Measurements from ENCODE around the gene BNIP5. TPM values are rescaled to one million over a fixed set of nuclear protein-coding genes. Genes with fewer than 3 reads are reported as not detected.

BNIP5 gene
- total and polyA plus RNA-seq, 3 experiments from 2014 or later: not detected

DNA sequence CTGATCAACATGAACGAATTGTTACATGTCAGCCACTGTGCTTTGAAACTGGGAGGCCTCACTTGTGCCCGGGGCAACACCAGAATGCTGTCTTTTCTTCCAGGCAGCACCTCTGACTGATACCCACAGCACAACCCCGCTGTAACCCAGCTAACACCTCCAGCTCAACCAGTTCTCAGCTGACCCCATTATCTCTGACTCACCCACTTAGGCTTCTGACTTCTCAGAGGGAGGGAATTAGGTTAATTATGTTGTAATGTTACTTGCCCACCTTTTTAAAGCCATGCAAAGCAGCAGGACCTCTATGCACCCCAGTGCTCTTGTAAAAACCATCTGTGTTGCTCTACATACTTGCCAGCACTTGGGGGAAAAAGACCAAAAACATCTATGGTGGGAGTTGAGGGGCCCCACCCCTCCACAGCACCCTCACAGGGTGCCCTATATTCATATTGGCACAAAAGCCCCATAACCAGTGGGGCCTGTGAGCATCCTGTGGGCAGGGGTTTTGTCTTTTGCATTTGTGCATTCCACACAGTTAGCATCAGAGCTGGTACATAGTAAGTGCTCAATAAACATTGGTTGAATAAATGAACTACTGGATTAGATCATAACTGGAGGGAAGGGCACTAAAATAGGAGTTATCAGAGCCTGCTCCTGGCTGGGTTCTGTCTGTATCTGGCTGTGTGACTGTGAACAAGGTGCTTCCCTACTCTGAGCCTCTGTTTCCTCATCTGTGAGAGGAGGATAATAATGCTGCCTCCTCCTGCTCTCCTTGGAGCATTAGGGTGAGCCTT, 22.3 kb downstream of the BNIP5 start:
- POLR2A ChIA-PET: no interaction called here
- Mint-ChIP-seq H3K4me1 (peaks cover 0 to 4% (median 2%) of the 10 kb centered on the region in 3 donors), H3K9me3 (no peaks in the 10 kb centered on the region), H3K27ac (peak overlapping the region in 6 of 8 donors; percentile 11 to 87 (median 65)), H3K27me3 (peaks cover 4 to 10% of the 10 kb centered on the region in 2 donors), H3K4me3 (peak overlapping the region in 1 of 7 donors; percentile 5), H3K36me3 (no peaks in the 10 kb centered on the region)
- Histone ChIP-seq H3K27me3 (ENCODE audit: insufficient read depth, low read length, poor library complexity, severe bottlenecking) (no peaks in the 10 kb centered on the region), H3K9me3 (ENCODE audit: low read length) (no peaks in the 10 kb centered on the region), H3K27ac (ENCODE audit: low read depth, low read length) (no peak overlapping the region), H3K4me3 (ENCODE audit: low read length) (no peak overlapping the region), H3K36me3 (ENCODE audit: insufficient read depth, low read length) (no peaks in the 10 kb centered on the region), H3K4me1 (ENCODE audit: insufficient read depth, low read length) (no peaks in the 10 kb centered on the region)
- DNase-seq: peak in 2 of 5 donors; percentile 11 to 15
- CTCF ChIA-PET: interaction anchor here (1.7 kb wide), 1 partner anchor 12 kb away, joined by 3 read pairs; no protein-coding TSS in a partner anchor

GRCh38 chr6:36313649-36313936, 23.1 kb downstream of the BNIP5 start:
- ChIA-PET POLR2A (no interaction called here), CTCF (interaction anchor here (1.7 kb wide), 1 partner anchor 13 kb away, joined by 3 read pairs; no protein-coding TSS in a partner anchor)
- Histone ChIP-seq H3K36me3 (ENCODE audit: insufficient read depth, low read length) (no peaks in the 10 kb centered on the region), H3K27me3 (ENCODE audit: insufficient read depth, low read length, poor library complexity, severe bottlenecking) (no peaks in the 10 kb centered on the region), H3K9me3 (ENCODE audit: low read length) (no peaks in the 10 kb centered on the region), H3K27ac (ENCODE audit: low read depth, low read length) (no peak overlapping the region), H3K4me1 (ENCODE audit: insufficient read depth, low read length) (no peaks in the 10 kb centered on the region), H3K4me3 (ENCODE audit: low read length) (no peak overlapping the region)
- H3K4me3 Mint-ChIP-seq: no peak overlapping the region
- peaks cover 0 to 4% (median 2%) of the 10 kb centered on the region in 3 donors for H3K4me1 Mint-ChIP-seq
- peaks cover 4 to 10% of the 10 kb centered on the region in 2 donors for H3K27me3 Mint-ChIP-seq
- H3K27ac Mint-ChIP-seq: peak overlapping the region in 1 of 8 donors; percentile 56
- no peak for DNase-seq
- H3K9me3 Mint-ChIP-seq: no peaks in the 10 kb centered on the region
- no peaks in the 10 kb centered on the region for H3K36me3 Mint-ChIP-seq

GRCh38 chr6:36312854-36313648, 23.6 kb downstream of the BNIP5 start:
- H3K4me3 Mint-ChIP-seq: no peak overlapping the region
- CTCF ChIA-PET: interaction anchor here (0.9 to 1.7 kb wide), 2 partner anchors 13 to 28 kb away, joined by 3 read pairs; no protein-coding TSS in a partner anchor
- H3K27ac Mint-ChIP-seq: no peak overlapping the region
- no peaks in the 10 kb centered on the region for H3K36me3 ChIP-seq (ENCODE audit: insufficient read depth, low read length)
- H3K4me1 ChIP-seq (ENCODE audit: insufficient read depth, low read length): no peaks in the 10 kb centered on the region
- no peak overlapping the region for H3K27ac ChIP-seq (ENCODE audit: low read depth, low read length)
- H3K9me3 Mint-ChIP-seq: no peaks in the 10 kb centered on the region
- no peak overlapping the region for H3K4me3 ChIP-seq (ENCODE audit: low read length)
- POLR2A ChIA-PET: no interaction called here
- no peaks in the 10 kb centered on the region for H3K27me3 ChIP-seq (ENCODE audit: insufficient read depth, low read length, poor library complexity, severe bottlenecking)
- no peaks in the 10 kb centered on the region for H3K36me3 Mint-ChIP-seq
- H3K4me1 Mint-ChIP-seq: peaks cover 0 to 4% (median 2%) of the 10 kb centered on the region in 3 donors
- peaks cover 4 to 10% of the 10 kb centered on the region in 2 donors for H3K27me3 Mint-ChIP-seq
- no peaks in the 10 kb centered on the region for H3K9me3 ChIP-seq (ENCODE audit: low read length)
- no peak for DNase-seq

- Mint-ChIP-seq H3K27ac (no peak overlapping the region), H3K4me3 (no peak overlapping the region), H3K9me3 (no peaks in the 10 kb centered on the region), H3K27me3 (peaks cover 2 to 11% of the 10 kb centered on the region in 2 donors), H3K4me1 (peaks cover 0 to 4% (median 2%) of the 10 kb centered on the region in 3 donors), H3K36me3 (no peaks in the 10 kb centered on the region)
- DNase-seq: no peak
- H3K4me1 ChIP-seq (ENCODE audit: insufficient read depth, low read length): no peaks in the 10 kb centered on the region
- no peaks in the 10 kb centered on the region for H3K36me3 ChIP-seq (ENCODE audit: insufficient read depth, low read length)
- POLR2A ChIA-PET: interaction anchor here (0.5 kb wide), 1 partner anchor 370 kb away, joined by 3 read pairs; no protein-coding TSS in a partner anchor
- H3K9me3 ChIP-seq (ENCODE audit: low read length): no peaks in the 10 kb centered on the region
- CTCF ChIA-PET: no interaction called here
- no peak overlapping the region for H3K27ac ChIP-seq (ENCODE audit: low read depth, low read length)
- no peak overlapping the region for H3K4me3 ChIP-seq (ENCODE audit: low read length)
- H3K27me3 ChIP-seq (ENCODE audit: insufficient read depth, low read length, poor library complexity, severe bottlenecking): no peaks in the 10 kb centered on the region
Measured at GRCh38 chr6:36309900-36310299, 26.8 kb downstream of the BNIP5 start.

DNA sequence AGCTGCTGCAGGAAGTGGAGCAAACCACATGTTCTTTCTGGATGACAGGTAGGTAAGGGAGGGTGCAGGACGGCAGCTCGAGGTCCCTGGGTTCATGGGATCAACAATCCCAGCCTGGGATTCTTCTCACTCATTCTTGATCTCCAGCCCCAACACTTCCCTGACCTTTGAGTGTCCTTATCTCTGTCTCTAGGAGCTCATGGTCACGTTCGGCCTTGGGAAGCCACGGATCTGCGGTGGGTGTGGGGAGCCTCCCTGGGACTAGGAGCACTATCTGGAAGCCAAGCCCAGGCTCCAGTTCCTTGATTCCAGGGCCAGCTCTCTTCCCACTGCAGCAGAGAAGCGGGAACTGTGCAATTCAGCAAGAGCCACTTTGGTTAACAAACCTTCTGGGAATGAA, 27.5 kb downstream of the BNIP5 start:
- Mint-ChIP-seq H3K4me1 (peaks cover 0 to 3% (median 2%) of the 10 kb centered on the region in 3 donors), H3K27ac (no peak overlapping the region), H3K36me3 (no peaks in the 10 kb centered on the region), H3K9me3 (no peaks in the 10 kb centered on the region), H3K27me3 (peaks cover 2 to 11% of the 10 kb centered on the region in 2 donors), H3K4me3 (no peak overlapping the region)
- H3K9me3 ChIP-seq (ENCODE audit: low read length): no peaks in the 10 kb centered on the region
- no peaks in the 10 kb centered on the region for H3K27me3 ChIP-seq (ENCODE audit: insufficient read depth, low read length, poor library complexity, severe bottlenecking)
- no peak for DNase-seq
- ChIA-PET CTCF (interaction anchor here (1.2 kb wide), 1 partner anchor 51 kb away, joined by 3 read pairs; no protein-coding TSS in a partner anchor), POLR2A (no interaction called here)
- no peak overlapping the region for H3K27ac ChIP-seq (ENCODE audit: low read depth, low read length)
- H3K4me3 ChIP-seq (ENCODE audit: low read length): no peak overlapping the region
- H3K4me1 ChIP-seq (ENCODE audit: insufficient read depth, low read length): no peaks in the 10 kb centered on the region
- H3K36me3 ChIP-seq (ENCODE audit: insufficient read depth, low read length): no peaks in the 10 kb centered on the region

DNA sequence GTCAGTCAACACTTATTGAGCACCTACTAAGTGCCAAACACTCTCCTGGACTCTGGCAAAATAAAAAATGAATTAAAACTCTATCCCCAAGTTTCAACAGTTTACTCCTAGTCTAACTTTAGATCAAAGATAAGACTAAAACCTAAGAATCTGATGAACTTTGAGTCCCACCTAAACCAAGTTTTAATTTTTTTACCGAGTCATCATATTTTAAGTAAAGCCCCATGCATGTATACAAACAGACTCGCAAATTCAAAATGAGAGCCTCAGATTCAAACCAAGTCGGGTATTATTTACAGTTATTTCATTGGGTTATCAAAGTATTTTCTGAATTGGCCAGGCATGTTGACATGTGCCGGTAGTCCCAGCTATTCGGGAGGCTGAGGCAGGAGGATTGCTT, 28.2 kb downstream of the BNIP5 start:
- ChIA-PET POLR2A (no interaction called here), CTCF (interaction anchor here (1.2 kb wide), 1 partner anchor 52 kb away, joined by 3 read pairs; no protein-coding TSS in a partner anchor)
- Histone ChIP-seq H3K4me3 (ENCODE audit: low read length) (no peak overlapping the region), H3K9me3 (ENCODE audit: low read length) (no peaks in the 10 kb centered on the region), H3K36me3 (ENCODE audit: insufficient read depth, low read length) (no peaks in the 10 kb centered on the region), H3K27me3 (ENCODE audit: insufficient read depth, low read length, poor library complexity, severe bottlenecking) (no peaks in the 10 kb centered on the region), H3K27ac (ENCODE audit: low read depth, low read length) (no peak overlapping the region), H3K4me1 (ENCODE audit: insufficient read depth, low read length) (no peaks in the 10 kb centered on the region)
- Mint-ChIP-seq H3K4me3 (no peak overlapping the region), H3K9me3 (no peaks in the 10 kb centered on the region), H3K27ac (no peak overlapping the region), H3K36me3 (no peaks in the 10 kb centered on the region), H3K27me3 (peaks cover 2 to 11% of the 10 kb centered on the region in 2 donors), H3K4me1 (no peaks in the 10 kb centered on the region)
- DNase-seq: no peak

GRCh38 chr6:36306375-36306774, 30.3 kb downstream of the BNIP5 start:
- Histone ChIP-seq H3K36me3 (ENCODE audit: insufficient read depth, low read length) (no peaks in the 10 kb centered on the region), H3K27ac (ENCODE audit: low read depth, low read length) (no peak overlapping the region), H3K9me3 (ENCODE audit: low read length) (no peaks in the 10 kb centered on the region), H3K27me3 (ENCODE audit: insufficient read depth, low read length, poor library complexity, severe bottlenecking) (peaks cover 10% of the 10 kb centered on the region), H3K4me1 (ENCODE audit: insufficient read depth, low read length) (no peaks in the 10 kb centered on the region), H3K4me3 (ENCODE audit: low read length) (no peak overlapping the region)
- H3K27ac Mint-ChIP-seq: no peak overlapping the region
- no peak for DNase-seq
- H3K4me3 Mint-ChIP-seq: no peak overlapping the region
- H3K9me3 Mint-ChIP-seq: no peaks in the 10 kb centered on the region
- peaks cover 5 to 7% (median 7%) of the 10 kb centered on the region in 3 donors for H3K4me1 Mint-ChIP-seq
- ChIA-PET CTCF (interaction anchor here (1.0 to 1.3 kb wide), 3 partner anchors 35 to 399 kb away, joined by 3 to 4 read pairs (median 3); partner anchors contain the start of gene MAPK14), POLR2A (no interaction called here)
- H3K36me3 Mint-ChIP-seq: no peaks in the 10 kb centered on the region
- peaks cover 5 to 22% of the 10 kb centered on the region in 2 donors for H3K27me3 Mint-ChIP-seq

DNA sequence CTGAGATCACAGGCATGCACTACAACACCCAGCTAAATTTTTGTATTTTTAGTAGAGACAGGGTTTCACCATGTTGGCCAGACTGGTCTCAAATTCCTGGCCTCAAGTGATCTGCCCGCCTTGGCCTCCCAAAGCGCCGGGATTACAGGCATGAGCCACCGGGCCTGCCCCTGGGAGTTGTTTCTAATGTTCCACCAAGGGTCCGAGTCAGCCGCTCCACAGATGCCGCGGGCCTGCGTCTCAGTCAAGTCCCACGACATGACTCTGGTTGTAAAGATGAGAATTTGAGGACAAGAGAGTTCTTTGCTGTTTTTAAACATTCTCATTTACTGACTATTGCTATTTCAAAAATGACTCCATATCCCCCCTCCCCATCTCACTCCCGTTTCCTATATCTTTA, 30.8 kb downstream of the BNIP5 start:
- Mint-ChIP-seq H3K4me1 (peaks cover 5 to 7% (median 7%) of the 10 kb centered on the region in 3 donors), H3K9me3 (no peaks in the 10 kb centered on the region), H3K27me3 (peaks cover 5 to 21% of the 10 kb centered on the region in 2 donors), H3K27ac (no peak overlapping the region), H3K36me3 (no peaks in the 10 kb centered on the region), H3K4me3 (no peak overlapping the region)
- Histone ChIP-seq H3K36me3 (ENCODE audit: insufficient read depth, low read length) (no peaks in the 10 kb centered on the region), H3K4me1 (ENCODE audit: insufficient read depth, low read length) (no peaks in the 10 kb centered on the region), H3K27me3 (ENCODE audit: insufficient read depth, low read length, poor library complexity, severe bottlenecking) (peaks cover 10% of the 10 kb centered on the region), H3K4me3 (ENCODE audit: low read length) (no peak overlapping the region), H3K27ac (ENCODE audit: low read depth, low read length) (no peak overlapping the region), H3K9me3 (ENCODE audit: low read length) (no peaks in the 10 kb centered on the region)
- POLR2A ChIA-PET: no interaction called here
- CTCF ChIA-PET: interaction anchor here (1.0 to 1.3 kb wide), 4 partner anchors 35 to 399 kb away, joined by 3 to 4 read pairs (median 3); partner anchors contain the start of gene MAPK14
- DNase-seq: no peak

Data from CD8-positive, alpha-beta memory T cell (primary cell).